A549 (cell line): ENCODE results near the gene PRSS2. TPM values are rescaled to one million over a fixed set of nuclear protein-coding genes. Genes with fewer than 3 reads are reported as not detected.

Source experiments
- ATAC-seq, 2 experiments: fragments of 200-7000 bp in 1 of 2; fragments of >200 bp in 1 of 2; cut with Nextera tagmentation in 1 of 2; cut with Tn5 transposase in 1 of 2; 3 replicates each; pipeline versions ENCODE4 v1.8.0 to v1.9.1; 2018 to 2020; ENCODE audit warnings: mild to moderate bottlenecking in 1 of 2, moderate library complexity in 1 of 2
- CTCF ChIA-PET: fragments of 300-600 bp; sonication (Branson Sonifier 250); formaldehyde crosslinking; extraction: SDS; loops from one replicate; lab custom pipeline; 2021; ENCODE audit warnings: antibody characterized with exemption, inconsistent platforms; lab: Yijun Ruan, JAX
- POLR2A ChIA-PET: fragments of 350-600 bp; formaldehyde crosslinking; extraction: SDS; loops from one replicate; lab custom pipeline; 2021; ENCODE audit warnings: antibody characterized with exemption, inconsistent platforms; lab: Yijun Ruan, JAX
- DNase-seq, 2 experiments: peaks; one replicate each; pipeline versions ENCODE4 v3.0.0 to v3.0.0-alpha.2; 2011 to 2016; ENCODE audit warnings: low read depth in 1 of 2, low spot score in 1 of 2
- FAIRE-seq: peaks from 2 replicates; lab custom pipeline; 2011; peaks lifted over from hg19 to GRCh38; lab: Jason Lieb, UNC
- H3K27ac ChIP-seq, 2 experiments: fragments of >200 bp; sonication (Bioruptor Twin); formaldehyde crosslinking; 3 replicates each; pipeline ENCODE4 v1.5.1; 2016 to 2017
- H3K4me1 ChIP-seq: fragments of >200 bp; sonication (Bioruptor Twin); formaldehyde crosslinking; 3 replicates; pipeline ENCODE4 v1.6.1; 2016
- H3K4me2 ChIP-seq: fragments of >200 bp; sonication (Bioruptor Twin); formaldehyde crosslinking; 3 replicates; pipeline ENCODE4 v1.6.1; 2016
- H3K4me3 ChIP-seq: fragments of >200 bp; sonication (Bioruptor Twin); formaldehyde crosslinking; 3 replicates; pipeline ENCODE4 v1.5.1; 2016
- H3K9me3 ChIP-seq: fragments of >200 bp; sonication (Bioruptor Twin); formaldehyde crosslinking; 3 replicates; pipeline ENCODE4 v1.6.1; 2016
- ATOH8 ChIP-seq: fragments of 250-450 bp; sonication (Bioruptor Pico); IDR thresholded peaks from 2 replicates; pipeline ENCODE4 v1.5.0; 2020; ENCODE audit warnings: low read depth, mild to moderate bottlenecking, moderate library complexity
- BCL3 ChIP-seq: fragments of >200 bp; sonication (Bioruptor Twin); formaldehyde crosslinking; IDR thresholded peaks from 3 replicates; pipeline ENCODE4 v1.6.1; 2016
- CBX8 ChIP-seq: fragments of 200-600 bp; sonication (generic); IDR thresholded peaks from 2 replicates; pipeline ENCODE4 v1.6.1; 2016
- CHD4 ChIP-seq: fragments of 200-600 bp; sonication (generic); IDR thresholded peaks from 2 replicates; pipeline ENCODE4 v1.6.1; 2016; ENCODE audit warnings: antibody characterized with exemption, mild to moderate bottlenecking, borderline replicate concordance
- EHF ChIP-seq: fragments of 250-450 bp; sonication (Bioruptor Pico); IDR thresholded peaks from 2 replicates; pipeline ENCODE4 v1.5.0; 2020; ENCODE audit warnings: mild to moderate bottlenecking
- EHMT2 ChIP-seq: fragments of 200-600 bp; sonication (generic); IDR thresholded peaks from 2 replicates; pipeline ENCODE4 v1.6.1; 2016; ENCODE audit warnings: antibody characterized with exemption, low read depth, mild to moderate bottlenecking, moderate library complexity
- FOSL2 ChIP-seq, 2 experiments: fragments of 450-650 bp in 1 of 2; fragments of >200 bp in 1 of 2; sonication (Bioruptor Twin) in 1 of 2; formaldehyde crosslinking; IDR thresholded peaks; 2 replicates each; pipeline versions ENCODE4 v1.5.0 to v1.6.1; 2016 to 2020; ENCODE audit warnings: mild to moderate bottlenecking in 1 of 2, moderate library complexity in 1 of 2
- GATA3 ChIP-seq: IDR thresholded peaks from 2 replicates; pipeline ENCODE4 v1.6.1; 2012; ENCODE audit warnings: borderline replicate concordance
- HMGXB4 ChIP-seq: fragments of 250-450 bp; sonication (Bioruptor Pico); IDR thresholded peaks from 2 replicates; pipeline ENCODE4 v1.5.0; 2021; ENCODE audit warnings: mild to moderate bottlenecking, moderate library complexity, borderline replicate concordance
- HOXB13 ChIP-seq: fragments of 250-450 bp; sonication (Bioruptor Pico); IDR thresholded peaks from 2 replicates; pipeline ENCODE4 v1.5.0; 2020; ENCODE audit warnings: low read depth, mild to moderate bottlenecking, moderate library complexity
- JUNB ChIP-seq: fragments of >200 bp; sonication (Bioruptor Twin); formaldehyde crosslinking; IDR thresholded peaks from 2 replicates; pipeline ENCODE4 v1.6.1; 2016
- MAFK ChIP-seq: fragments of 450-650 bp; IDR thresholded peaks from 2 replicates; pipeline ENCODE4 v1.6.1; 2014; ENCODE audit not compliant: partially characterized antibody
- MAX ChIP-seq: IDR thresholded peaks from 2 replicates; pipeline ENCODE4 v1.6.1; 2012
- MAZ ChIP-seq: fragments of 150-350 bp; IDR thresholded peaks from 2 replicates; pipeline ENCODE4 v1.6.1; 2014; ENCODE audit warnings: antibody characterized with exemption, low read depth, low read length, borderline replicate concordance
- NFE2L2 ChIP-seq: fragments of 150-350 bp; conservative IDR thresholded peaks from 2 replicates; pipeline ENCODE4 v1.6.1; 2014; ENCODE audit warnings: low read length
- NPAS2 ChIP-seq: fragments of 250-450 bp; sonication (Bioruptor Pico); IDR thresholded peaks from 2 replicates; pipeline ENCODE4 v1.8.0; 2022; ENCODE audit warnings: mild to moderate bottlenecking, moderate library complexity, borderline replicate concordance
- POLR2A ChIP-seq: IDR thresholded peaks from 2 replicates; pipeline ENCODE4 v1.6.1; 2012; ENCODE audit warnings: mild to moderate bottlenecking, low read length
- RAD21 ChIP-seq, 2 experiments: fragments of >200 bp in 1 of 2; sonication (Bioruptor Twin) in 1 of 2; formaldehyde crosslinking in 1 of 2; IDR thresholded peaks in 1 of 2; conservative IDR thresholded peaks in 1 of 2; 2 replicates in 1 of 2; 3 replicates in 1 of 2; pipeline ENCODE4 v1.6.1; 2012 to 2018; ENCODE audit warnings: inconsistent platforms in 1 of 2
- RARB ChIP-seq: fragments of 250-450 bp; sonication (Bioruptor Pico); IDR thresholded peaks from 2 replicates; pipeline ENCODE4 v1.8.0; 2021; ENCODE audit warnings: mild to moderate bottlenecking, moderate library complexity
- RCOR1 ChIP-seq: fragments of 150-350 bp; IDR thresholded peaks from 2 replicates; pipeline ENCODE4 v1.6.1; 2014; ENCODE audit warnings: antibody characterized with exemption, low read length, low read depth
- RFX5 ChIP-seq: fragments of 450-650 bp; IDR thresholded peaks from 2 replicates; pipeline ENCODE4 v1.7.1; 2014; ENCODE audit warnings: antibody characterized with exemption, mild to moderate bottlenecking, moderate library complexity
- SMC3 ChIP-seq: fragments of >200 bp; sonication (Bioruptor Twin); formaldehyde crosslinking; IDR thresholded peaks from 3 replicates; pipeline ENCODE4 v1.6.1; 2018; ENCODE audit warnings: inconsistent platforms
- ZSCAN20 ChIP-seq: fragments of 250-450 bp; sonication (Bioruptor Pico); IDR thresholded peaks from 2 replicates; pipeline ENCODE4 v1.8.0; 2022; ENCODE audit warnings: mild to moderate bottlenecking, moderate library complexity
- WGBS: methylation state at CpG from one replicate; pipeline ENCODE4 v1.1.6; 2017; ENCODE audit errors: missing lambda C conversion rate; 5-methylcytosine and 5-hydroxymethylcytosine counted together
- polyA plus RNA-seq, 4 experiments: library from polyadenylated mRNA; depleted of rRNA in 3 of 4; stranded (reverse); fragments of >200 nt; fragmentation: RNase III in 1 of 4; extraction: RNeasy Plus Mini Kit Qiagen cat#74134 plus additional on column Dnase treatment in 1 of 4; gene quantifications; 2 replicates in 3 of 4; 3 replicates in 1 of 4; pipeline ENCODE4 v1.2.3, GENCODE V29; 2011 to 2017

Gene PRSS2
- polyA plus RNA-seq, 2 of the 4 experiments (the other 2 are of a cell fraction) = not detected

GRCh38 chr7:142772051-142772450, 1.3 kb downstream of the PRSS2 start:
- Histone ChIP-seq H3K9me3 (no peaks in the 10 kb centered on the region), H3K4me1 (no peaks in the 10 kb centered on the region), H3K4me3 (no peak overlapping the region), H3K27ac (no peak overlapping the region), H3K4me2 (no peak overlapping the region)
- ATAC-seq (no peak), DNase-seq (no peak), FAIRE-seq (no peak)
- 5% methylated on average over 5 of the region's 6 CpGs for WGBS
- TF ChIP-seq RFX5 (no peak), MAX (no peak), NFE2L2 (no peak), GATA3 (no peak), EHMT2 (no peak), ZSCAN20 (CRISPR knock-in tag) (no peak), CBX8 (no peak), MAZ (no peak), NPAS2 (no peak), MAFK (no peak), BCL3 (no peak), RARB (no peak), CHD4 (no peak)
- ChIA-PET CTCF (interaction anchor here (0.7 to 6.6 kb wide), 3 partner anchors 11 to 258 kb away, joined by 3 to 32 read pairs (median 9); no protein-coding TSS in a partner anchor), POLR2A (no interaction called here)

- no peaks in the 10 kb centered on the region for H3K4me1 ChIP-seq
- no peak for DNase-seq
- TF ChIP-seq JUNB (no peak), POLR2A (no peak), HMGXB4 (CRISPR knock-in tag) (no peak), SMC3 (no peak), RCOR1 (no peak), EHF (CRISPR knock-in tag) (no peak), RAD21 (conservative IDR thresholded peaks at IDR 0.05 in 1 of 2, IDR thresholded peaks at IDR 0.05 in 1 of 2) (no peak)
- TF ChIP-seq, all 56 proteins: peak for 0
- no peak for ATAC-seq
- Histone ChIP-seq H3K9me3 (no peaks in the 10 kb centered on the region), H3K4me3 (no peak overlapping the region), H3K4me2 (no peak overlapping the region), H3K27ac (no peak overlapping the region)
- no peak for FAIRE-seq
- ChIA-PET CTCF (interaction anchor here (0.7 to 6.6 kb wide), 4 partner anchors 11 to 259 kb away, joined by 3 to 32 read pairs (median 6); no protein-coding TSS in a partner anchor), POLR2A (no interaction called here)
Observed at GRCh38 chr7:142772673-142773072, 1.9 kb downstream of the PRSS2 start.

GRCh38 chr7:142773230-142773629, 2.5 kb downstream of the PRSS2 start:
- Histone ChIP-seq H3K4me1 (no peaks in the 10 kb centered on the region), H3K4me3 (no peak overlapping the region), H3K27ac (no peak overlapping the region), H3K9me3 (no peaks in the 10 kb centered on the region), H3K4me2 (no peak overlapping the region)
- TF ChIP-seq HMGXB4 (CRISPR knock-in tag) = no peak
- TF ChIP-seq NFE2L2 = no peak
- TF ChIP-seq FOSL2 (IDR thresholded peaks at IDR 0.05) = no peak
- no peak for TF ChIP-seq FOSL2 (CRISPR knock-in tag; IDR thresholded peaks at IDR 0.05)
- TF ChIP-seq ATOH8 = no peak
- TF ChIP-seq HOXB13 (CRISPR knock-in tag) = no peak
- TF ChIP-seq RARB = no peak
- 29% methylated on average over 12 of the region's 12 CpGs for WGBS
- POLR2A ChIA-PET = no interaction called here
- FAIRE-seq = no peak
- no peak for DNase-seq
- no peak for ATAC-seq
- CTCF ChIA-PET = interaction anchor here (0.8 to 6.6 kb wide), 3 partner anchors 10 to 238 kb away, joined by 3 to 32 read pairs (median 9); no protein-coding TSS in a partner anchor
